K562 (cell line): ENCODE results near the gene CYSRT1. TPM values are rescaled to one million over a fixed set of nuclear protein-coding genes. Genes with fewer than 3 reads are reported as not detected.

Experiments
- ATF2 ChIP-seq: sonication (generic); formaldehyde crosslinking; IDR thresholded peaks from 2 replicates; pipeline ENCODE4 v1.8.1; 2022; ENCODE audit warnings: missing genetic modification reagents
- CBX3 ChIP-seq, 2 experiments: IDR thresholded peaks; 1 replicate in 1 of 2; 2 replicates in 1 of 2; pipeline ENCODE4 v1.6.1; 2012; ENCODE audit warnings: inconsistent platforms in 2 of 2, low read length in 2 of 2, borderline replicate concordance in 1 of 2, control low read depth in 1 of 2
- CHD4 ChIP-seq: fragments of 200-600 bp; sonication (generic); IDR thresholded peaks from 3 replicates; pipeline ENCODE4 v1.6.1; 2012; ENCODE audit warnings: low read depth, mild to moderate bottlenecking, mixed read lengths, low read length, inconsistent platforms; ENCODE audit not compliant: insufficient read depth, insufficient replicate concordance, poor library complexity, severe bottlenecking
- CREM ChIP-seq: IDR thresholded peaks from 2 replicates; pipeline ENCODE4 v1.6.1; 2014; ENCODE audit warnings: antibody characterized with exemption, low read depth
- DACH1 ChIP-seq: fragments of 450-650 bp; IDR thresholded peaks from 2 replicates; pipeline ENCODE4 v1.6.1; 2018; ENCODE audit not compliant: partially characterized antibody
- DPF2 ChIP-seq: fragments of 450-650 bp; IDR thresholded peaks from 2 replicates; pipeline ENCODE4 v1.6.1; 2016
- EGR1 ChIP-seq: fragments of 450-650 bp; conservative IDR thresholded peaks from 2 replicates; pipeline ENCODE4 v1.6.1; 2017; ENCODE audit warnings: mild to moderate bottlenecking
- ETV5 ChIP-seq: sonication (generic); formaldehyde crosslinking; IDR thresholded peaks from 2 replicates; pipeline ENCODE4 v1.4.0; 2020; ENCODE audit warnings: low read depth, mild to moderate bottlenecking, missing genetic modification reagents
- FIP1L1 ChIP-seq: fragments of 200-400 bp; formaldehyde crosslinking; IDR thresholded peaks from 2 replicates; pipeline ENCODE4 v1.6.1; 2018; ENCODE audit warnings: mild to moderate bottlenecking, low read depth, low read length; ENCODE audit not compliant: poor library complexity, severe bottlenecking
- FOSL1 ChIP-seq: fragments of 200-800 bp; sonication (Bioruptor generic); conservative IDR thresholded peaks from 2 replicates; pipeline ENCODE4 v1.6.1; 2016; ENCODE audit warnings: missing genetic modification characterization, missing compliant biosample characterization
- FUS ChIP-seq: fragments of 200-400 bp; formaldehyde crosslinking; optimal IDR thresholded peaks from 2 replicates; pipeline ENCODE3; 2017; ENCODE audit warnings: low read depth, low read length
- IFI16 ChIP-seq: fragments of 250-450 bp; sonication (Bioruptor Pico); IDR thresholded peaks from 2 replicates; pipeline ENCODE4 v2.1.2; 2022; ENCODE audit warnings: mild to moderate bottlenecking, inconsistent platforms
- PKNOX1 ChIP-seq: fragments of 450-650 bp; IDR thresholded peaks from 2 replicates; pipeline ENCODE4 v1.6.1; 2016
- POLR2B ChIP-seq: fragments of 450-650 bp; IDR thresholded peaks from 2 replicates; pipeline ENCODE4 v1.6.1; 2018; ENCODE audit warnings: low read depth; ENCODE audit not compliant: partially characterized antibody
- POLR3G ChIP-seq: IDR thresholded peaks from 2 replicates; pipeline ENCODE4 v1.6.1; 2011; ENCODE audit not compliant: insufficient read length, insufficient replicate concordance; ENCODE audit errors: extremely low read depth
- RBM25 ChIP-seq: fragments of 200-400 bp; formaldehyde crosslinking; IDR thresholded peaks from 2 replicates; pipeline ENCODE4 v1.6.1; 2018; ENCODE audit warnings: low read length, low read depth, moderate library complexity; ENCODE audit not compliant: severe bottlenecking
- SETDB1 ChIP-seq: IDR thresholded peaks from one replicate; pipeline ENCODE4 v1.6.1; 2012; ENCODE audit warnings: low read length, control low read depth, inconsistent platforms
- SRSF3 ChIP-seq: fragments of 200-400 bp; formaldehyde crosslinking; IDR thresholded peaks from 2 replicates; pipeline ENCODE4 v1.6.1; 2016; ENCODE audit warnings: mild to moderate bottlenecking, low read length, moderate library complexity; ENCODE audit not compliant: insufficient read depth
- TARDBP ChIP-seq: fragments of 450-650 bp; IDR thresholded peaks from 2 replicates; pipeline ENCODE4 v1.6.1; 2016
- ZFPM2 ChIP-seq: fragments of 250-450 bp; sonication (Bioruptor Pico); IDR thresholded peaks from 2 replicates; pipeline ENCODE4 v1.5.1; 2022; ENCODE audit warnings: mild to moderate bottlenecking
- ZNF133 ChIP-seq: fragments of 250-450 bp; sonication (Bioruptor Pico); IDR thresholded peaks from 2 replicates; pipeline ENCODE4 v1.4.0; 2020; ENCODE audit warnings: mild to moderate bottlenecking
- ZNF212 ChIP-seq: fragments of 450-650 bp; formaldehyde crosslinking; IDR thresholded peaks from 2 replicates; pipeline ENCODE4 v1.4.0; 2020; ENCODE audit warnings: mild to moderate bottlenecking
- ZNF280B ChIP-seq: fragments of 250-450 bp; sonication (Bioruptor Pico); IDR thresholded peaks from 2 replicates; pipeline ENCODE4 v1.5.1; 2021; ENCODE audit warnings: mild to moderate bottlenecking
- polyA plus RNA-seq, 8 experiments: library from polyadenylated mRNA; depleted of rRNA in 4 of 8; stranded (reverse) in 5 of 8; unstranded in 3 of 8; fragments of >200 nt; fragmentation: Nextera tagmentation in 2 of 8; fragmentation: Illumina TruSeq in 1 of 8; extraction: Ambion mirVana in 2 of 8; extraction: Trizol in 1 of 8; gene quantifications; 2 replicates each; pipeline versions ENCODE4 v1.2.1 to v1.2.3, GENCODE V29; 2011 to 2014; ENCODE audit warnings: inconsistent platforms in 1 of 8, missing spikeins in 1 of 8
- total RNA-seq, 7 experiments: library from RNA; depleted of rRNA in 6 of 7; stranded (reverse); fragments of >200 nt in 6 of 7; fragmentation: Illumina TruSeq in 2 of 7; extraction: Trizol in 2 of 7; gene quantifications; 2 replicates each; pipeline versions ENCODE4 v1.2.1 to v1.2.3, GENCODE V29; 2011 to 2021; ENCODE audit warnings: low replicate concordance in 1 of 7
- TF ChIP-seq, protein P1 (sequence below): sonication (generic); formaldehyde crosslinking; IDR thresholded peaks from 2 replicates; pipeline ENCODE4 v1.8.1; 2023; ENCODE audit warnings: mild to moderate bottlenecking, missing genetic modification reagents

Gene CYSRT1
- total and polyA plus RNA-seq, 9 of the 15 experiments (the other 6 are each of a cell fraction or from before 2014, with no cell fraction given): 0.04 to 1.4 (median 0.42) TPM; not detected in 3

- no peak for TF ChIP-seq ZNF280B (CRISPR knock-in tag)
- TF ChIP-seq CHD4: no peak
- no peak for TF ChIP-seq FOSL1
- TF ChIP-seq EGR1: no peak
- no peak for TF ChIP-seq CBX3 (IDR thresholded peaks at IDR 0.05; ENCODE audit: borderline replicate concordance in 1 of 2, low read length in 2 of 2)
- TF ChIP-seq ATF2: no peak
- TF ChIP-seq FIP1L1: peak; percentile 1
- no peak for TF ChIP-seq SRSF3
- TF ChIP-seq DPF2: no peak
- TF ChIP-seq, protein P1, sequence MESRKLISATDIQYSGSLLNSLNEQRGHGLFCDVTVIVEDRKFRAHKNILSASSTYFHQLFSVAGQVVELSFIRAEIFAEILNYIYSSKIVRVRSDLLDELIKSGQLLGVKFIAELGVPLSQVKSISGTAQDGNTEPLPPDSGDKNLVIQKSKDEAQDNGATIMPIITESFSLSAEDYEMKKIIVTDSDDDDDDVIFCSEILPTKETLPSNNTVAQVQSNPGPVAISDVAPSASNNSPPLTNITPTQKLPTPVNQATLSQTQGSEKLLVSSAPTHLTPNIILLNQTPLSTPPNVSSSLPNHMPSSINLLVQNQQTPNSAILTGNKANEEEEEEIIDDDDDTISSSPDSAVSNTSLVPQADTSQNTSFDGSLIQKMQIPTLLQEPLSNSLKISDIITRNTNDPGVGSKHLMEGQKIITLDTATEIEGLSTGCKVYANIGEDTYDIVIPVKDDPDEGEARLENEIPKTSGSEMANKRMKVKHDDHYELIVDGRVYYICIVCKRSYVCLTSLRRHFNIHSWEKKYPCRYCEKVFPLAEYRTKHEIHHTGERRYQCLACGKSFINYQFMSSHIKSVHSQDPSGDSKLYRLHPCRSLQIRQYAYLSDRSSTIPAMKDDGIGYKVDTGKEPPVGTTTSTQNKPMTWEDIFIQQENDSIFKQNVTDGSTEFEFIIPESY (CRISPR knock-in tag): no peak
- no peak for TF ChIP-seq CREM
- TF ChIP-seq ETV5: no peak
- no peak for TF ChIP-seq RBM25
- no peak for TF ChIP-seq POLR3G
- TF ChIP-seq ZNF212 (CRISPR knock-in tag): no peak
- TF ChIP-seq IFI16 (CRISPR knock-in tag): no peak
- TF ChIP-seq ZNF133 (CRISPR knock-in tag): no peak
- TF ChIP-seq SETDB1: no peak
- TF ChIP-seq ZFPM2 (CRISPR knock-in tag): no peak
- TF ChIP-seq FUS: no peak
- no peak for TF ChIP-seq PKNOX1
- TF ChIP-seq POLR2B: peak; percentile 81
- no peak for TF ChIP-seq DACH1
- no peak for TF ChIP-seq TARDBP
Observed at GRCh38 chr9:137243626-137244485, 18.9 kb downstream of the CYSRT1 start (continued).
